G401 (cell line): ENCODE data around the gene CSMD2. TPM values are rescaled to one million over a fixed set of nuclear protein-coding genes. Genes with fewer than 3 reads are reported as not detected.

ENCODE experiments used
- DNase-seq: peaks from one replicate; pipeline ENCODE4 v3.0.0-alpha.2; 2015; ENCODE audit warnings: low spot score
- in situ Hi-C: cut with HindIII; loops from 2 replicates; pipeline ENCODE4 v1.10.0; 2016; ENCODE audit warnings: low sequenced_read_pairs, mixed read lengths
- total RNA-seq: library from RNA; depleted of rRNA; stranded (reverse); fragments of >200 nt; shearing (Covaris generic); gene quantifications from 2 replicates; pipeline ENCODE4 v1.2.3, GENCODE V29; 2014

Gene CSMD2
- total RNA-seq, 1 experiment from 2014 or later, result not detected

- DNase-seq, result no peak
Measured at GRCh38 chr1:33578557-33579448, 586.2 kb downstream of the CSMD2 start.

GRCh38 chr1:33577663-33578062 is 587.4 kb downstream of the CSMD2 start:
- DNase-seq, result no peak
- in situ Hi-C loops, result no loop called here

More at GRCh38 chr1:33578557-33579448, 586.2 kb downstream of the CSMD2 start:
- in situ Hi-C loops, result no loop called here

DNA sequence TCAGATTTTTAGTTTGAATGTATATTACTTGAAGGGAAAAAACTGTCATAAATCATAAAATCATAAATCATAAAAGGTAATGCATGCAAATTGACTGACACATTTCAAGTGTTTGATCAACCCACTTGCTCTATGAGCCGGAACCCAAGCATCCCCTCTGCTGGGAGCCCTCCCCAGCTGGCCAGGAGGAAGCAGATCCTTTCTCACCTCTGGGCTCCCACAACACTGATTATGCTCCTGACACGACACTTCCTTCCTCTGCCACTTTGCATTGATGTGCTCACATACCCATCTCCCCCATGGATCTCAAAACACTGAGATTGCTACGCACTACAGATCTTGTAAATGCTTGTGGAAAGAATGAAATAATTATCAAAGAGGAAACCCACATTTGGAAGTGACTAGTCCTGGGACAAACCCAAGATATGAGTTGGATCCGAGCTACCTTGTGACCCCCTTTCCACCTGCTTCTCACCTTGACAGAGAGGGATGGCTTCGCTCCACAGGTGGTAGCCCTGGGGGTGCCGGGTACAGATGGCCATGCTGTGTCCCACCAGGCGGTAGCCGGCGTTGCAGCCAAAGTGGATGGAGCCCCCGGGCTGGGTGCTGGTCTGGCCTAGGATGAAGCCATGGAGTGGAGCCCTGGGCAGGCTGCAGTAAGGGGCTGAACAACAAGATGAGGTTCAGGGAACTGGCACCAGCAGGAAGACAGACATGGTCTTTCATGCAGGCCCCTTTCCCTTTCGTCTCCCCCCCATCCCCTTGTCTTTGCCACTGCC is 588.0 kb downstream of the CSMD2 start:
- in situ Hi-C loops, result no loop called here
- DNase-seq, result no peak

- in situ Hi-C loops, result no loop called here
- no peak for DNase-seq
Measured at GRCh38 chr1:33575324-33575879, 589.6 kb downstream of the CSMD2 start.

GRCh38 chr1:33573661-33574060 is 591.4 kb downstream of the CSMD2 start:
- in situ Hi-C loops, result no loop called here
- no peak for DNase-seq

DNA sequence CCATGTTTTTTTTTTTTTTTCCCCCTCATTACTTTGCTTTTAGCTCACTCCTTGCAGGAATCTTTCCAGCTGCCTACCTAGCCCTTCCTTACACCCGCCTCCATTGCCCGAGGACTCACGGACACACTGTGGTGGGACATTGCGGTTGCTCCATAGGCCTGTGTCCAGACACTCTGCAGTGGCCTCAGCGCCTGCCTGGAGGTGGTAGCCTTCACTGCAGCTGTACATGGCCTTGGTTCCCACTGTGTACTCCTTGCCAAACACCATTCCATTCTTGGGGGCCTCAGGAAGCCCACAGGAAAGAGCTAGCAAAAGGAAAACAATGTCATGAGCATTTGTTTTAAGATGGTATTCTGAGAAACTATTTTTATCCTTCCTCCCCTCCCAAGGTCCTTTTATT is 592.6 kb downstream of the CSMD2 start:
- in situ Hi-C loops, result no loop called here
- no peak for DNase-seq

DNA sequence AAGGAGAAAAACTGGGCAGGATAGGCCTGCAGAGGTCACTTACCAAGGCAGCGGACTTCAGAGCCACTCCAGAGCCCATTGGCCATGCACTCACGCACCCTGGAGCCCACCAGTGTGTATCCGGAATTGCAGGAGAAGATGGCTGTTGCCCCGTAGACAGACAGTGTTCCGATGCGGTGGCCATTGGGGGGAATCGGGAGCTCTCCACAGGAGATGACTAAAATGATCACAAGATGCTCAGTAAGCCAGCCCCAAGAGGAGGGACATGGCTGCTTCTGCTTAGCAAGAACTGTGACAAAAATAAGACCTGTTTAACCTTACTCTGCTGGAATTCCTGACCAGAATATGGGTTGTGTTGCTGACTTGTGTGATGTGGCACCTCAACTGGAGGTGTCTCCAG is 595.7 kb downstream of the CSMD2 start:
- in situ Hi-C loops, result no loop called here

DNA sequence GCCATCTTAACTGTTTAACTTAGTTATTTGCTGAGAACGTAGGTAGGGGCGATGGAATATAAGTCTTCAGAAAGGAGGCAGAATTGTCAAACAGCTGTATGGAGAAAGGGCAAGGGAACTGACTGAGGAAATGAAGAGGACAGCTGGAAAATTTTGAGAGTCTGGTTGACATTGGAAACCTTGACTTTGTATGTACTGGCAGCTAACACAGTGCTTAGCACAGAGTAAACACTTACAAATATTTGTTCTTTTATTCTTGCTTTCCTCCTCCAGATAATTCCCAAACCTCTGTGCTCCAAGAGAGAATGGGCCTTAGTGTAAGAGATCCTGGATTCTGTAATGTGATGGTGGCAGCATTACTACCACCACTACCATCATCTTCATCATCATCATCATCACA is 601.3 kb downstream of the CSMD2 start:
- in situ Hi-C loops, result no loop called here

More for the DNA sequence above, 595.7 kb downstream of the CSMD2 start:
- DNase-seq, result no peak

GRCh38 chr1:33562563-33562962 is 602.5 kb downstream of the CSMD2 start:
- in situ Hi-C loops, result no loop called here
- no peak for DNase-seq

More for the DNA sequence above, 601.3 kb downstream of the CSMD2 start:
- no peak for DNase-seq

DNA sequence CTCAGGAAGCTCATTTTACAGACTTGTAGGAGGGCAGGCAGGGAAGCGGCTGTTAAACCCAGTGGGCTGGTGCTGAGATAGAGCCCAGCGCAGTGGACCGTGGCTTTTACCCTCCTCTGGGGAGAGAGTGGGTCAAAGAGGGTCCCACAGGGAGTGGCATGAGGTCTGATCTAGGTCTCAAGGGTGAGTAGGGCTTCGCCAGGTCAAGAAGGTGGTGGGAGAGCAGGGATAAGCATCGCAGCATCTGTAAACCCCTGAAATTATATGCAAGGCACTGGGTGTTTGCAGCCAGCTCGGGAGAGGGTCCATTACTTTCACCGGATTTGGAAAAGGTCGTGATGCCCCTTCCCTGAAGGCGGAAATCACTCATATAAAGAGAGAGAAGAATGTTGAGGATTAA is 603.5 kb downstream of the CSMD2 start:
- DNase-seq, result no peak
- in situ Hi-C loops, result no loop called here

GRCh38 chr1:33560680-33561079 is 604.4 kb downstream of the CSMD2 start:
- no peak for DNase-seq
- in situ Hi-C loops, result no loop called here

- in situ Hi-C loops, result no loop called here
- DNase-seq, result no peak
Measured at GRCh38 chr1:33548721-33549120, 616.3 kb downstream of the CSMD2 start.

GRCh38 chr1:33548319-33548718 is 616.7 kb downstream of the CSMD2 start:
- no peak for DNase-seq
- in situ Hi-C loops, result no loop called here

- in situ Hi-C loops, result no loop called here
Measured at GRCh38 chr1:33547576-33547975, 617.5 kb downstream of the CSMD2 start.

GRCh38 chr1:33541966-33542365 is 623.1 kb downstream of the CSMD2 start:
- DNase-seq, result no peak
- in situ Hi-C loops, result no loop called here

More at GRCh38 chr1:33547576-33547975, 617.5 kb downstream of the CSMD2 start:
- DNase-seq, result no peak

DNA sequence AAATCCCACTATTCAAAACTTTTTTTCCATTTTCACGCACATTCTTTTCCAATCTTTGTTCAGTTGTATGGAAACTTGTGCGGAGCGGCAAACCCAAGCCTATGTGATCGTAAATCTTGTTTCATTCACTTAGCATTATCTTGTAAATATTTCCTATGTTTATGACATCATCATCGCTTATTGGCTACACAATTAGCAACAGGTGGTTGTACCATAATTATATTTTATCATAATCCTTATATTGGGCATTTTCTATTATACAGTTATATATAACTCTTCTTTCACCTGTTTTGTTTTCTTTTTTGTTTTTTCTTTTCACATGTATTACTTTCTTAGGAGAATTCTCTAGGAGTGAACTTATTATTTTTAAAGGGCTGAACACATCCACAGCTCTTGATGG is 627.1 kb downstream of the CSMD2 start:
- in situ Hi-C loops, result no loop called here
- no peak for DNase-seq

DNA sequence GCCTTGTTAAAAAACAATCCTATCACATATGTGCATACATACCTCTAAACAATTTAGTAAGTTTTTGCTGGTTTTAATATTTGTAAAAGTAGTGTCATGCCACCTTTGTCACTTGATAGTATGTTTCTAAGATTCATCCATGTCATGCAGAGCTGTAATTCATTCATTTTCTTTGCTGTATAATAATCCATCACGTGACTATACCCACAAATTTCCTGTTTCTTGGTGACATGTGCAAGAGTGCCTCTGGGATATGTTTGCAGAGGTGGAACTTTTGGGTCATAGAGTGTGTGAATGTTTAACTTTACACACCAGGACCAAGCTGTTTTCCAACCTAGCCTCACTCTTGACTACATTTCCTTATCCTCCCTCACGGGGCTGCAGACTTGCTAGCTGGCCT is 629.7 kb downstream of the CSMD2 start:
- DNase-seq, result no peak
- in situ Hi-C loops, result no loop called here

GRCh38 chr1:33532936-33533335 is 632.1 kb downstream of the CSMD2 start:
- in situ Hi-C loops, result no loop called here
- no peak for DNase-seq

DNA sequence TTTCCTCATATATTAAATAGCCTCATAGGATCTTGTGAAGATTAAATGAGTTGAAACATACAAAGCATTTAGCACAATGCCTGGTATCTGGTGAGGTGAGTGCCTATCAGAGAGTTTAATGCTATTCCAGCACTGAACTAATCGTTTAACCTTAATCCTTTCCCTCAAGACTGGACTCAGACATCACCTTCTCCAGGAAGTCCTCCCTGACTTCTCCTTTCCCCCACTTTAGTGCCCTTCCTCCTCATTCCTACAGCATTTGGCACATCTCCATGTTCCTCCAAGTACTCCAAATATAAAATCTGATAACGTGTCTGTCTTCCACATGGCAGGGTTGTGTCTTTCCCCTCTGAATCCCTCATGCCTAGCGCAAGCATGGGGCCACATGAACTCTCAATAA is 632.8 kb downstream of the CSMD2 start:
- in situ Hi-C loops, result no loop called here
- no peak for DNase-seq

DNA sequence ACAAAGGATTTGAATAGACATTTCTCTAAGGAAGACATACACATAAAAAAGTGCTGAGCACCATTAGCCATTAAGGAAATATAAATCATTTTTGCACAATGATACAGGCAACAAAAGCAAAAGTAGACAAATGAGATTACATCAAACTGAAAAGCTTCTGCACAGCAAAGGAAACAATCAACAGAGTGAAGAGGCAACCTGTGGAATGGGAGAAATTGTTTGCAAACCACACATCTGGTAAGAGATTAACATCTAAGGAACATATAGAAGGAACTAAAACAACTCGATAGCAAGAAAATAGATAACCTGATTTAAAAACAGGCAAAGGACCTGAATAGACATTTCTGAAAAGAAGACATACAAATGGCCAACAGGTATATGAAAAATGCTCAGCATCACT is 635.1 kb downstream of the CSMD2 start:
- DNase-seq, result no peak
- in situ Hi-C loops, result no loop called here
